GM15510 (cell line): ENCODE data around the gene L3MBTL4.

Experiments used
- POLR2A ChIP-seq: IDR thresholded peaks from 3 replicates; pipeline ENCODE4 v1.6.1; 2011; ENCODE audit warnings: borderline replicate concordance; ENCODE audit not compliant: insufficient read length; ENCODE audit errors: extremely low read depth

Gene L3MBTL4

DNA sequence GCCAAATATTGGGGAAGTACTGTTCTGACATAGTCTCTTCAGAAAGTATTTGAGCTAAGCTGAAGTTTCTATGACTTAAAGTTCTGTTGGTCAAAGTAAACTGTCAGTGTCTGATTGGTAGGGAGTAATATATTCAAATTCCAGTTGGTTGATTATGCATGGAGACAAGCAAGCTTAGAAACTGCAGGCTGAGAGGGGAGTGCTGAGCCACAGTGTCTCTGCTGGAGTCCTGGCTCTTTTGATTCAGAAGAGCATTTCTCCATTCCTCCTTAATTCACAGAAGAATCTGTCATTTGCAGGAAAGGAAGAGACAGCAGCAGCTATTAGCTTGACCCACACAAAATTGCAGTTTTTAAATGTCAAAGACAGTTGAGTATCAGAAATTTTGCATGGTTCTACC, 318.0 kb downstream of the L3MBTL4 start:
- no peak for TF ChIP-seq POLR2A

- no peak for TF ChIP-seq POLR2A
These were observed 326.3 kb downstream of the L3MBTL4 start for GRCh38 chr18:6088432-6088831.

GRCh38 chr18:6086731-6087130, 328.0 kb downstream of the L3MBTL4 start:
- no peak for TF ChIP-seq POLR2A

DNA sequence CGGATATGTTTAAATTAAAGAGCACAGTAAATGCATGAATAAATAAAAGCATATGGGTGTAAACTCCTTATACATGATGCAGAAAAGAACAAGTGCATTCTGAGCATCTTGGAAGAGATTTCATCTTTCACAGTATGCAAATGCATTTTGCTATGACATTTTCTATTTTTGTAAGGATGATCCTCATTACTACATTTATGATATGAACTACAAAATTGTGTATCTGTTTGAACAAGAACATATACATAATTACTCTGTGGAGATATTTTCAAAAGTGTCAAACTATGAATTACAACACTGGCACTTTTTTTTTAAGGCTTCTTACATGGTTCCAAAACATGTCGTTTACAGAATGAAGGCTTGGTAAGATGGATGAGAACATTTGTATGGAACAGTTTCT, 335.3 kb downstream of the L3MBTL4 start:
- no peak for TF ChIP-seq POLR2A

DNA sequence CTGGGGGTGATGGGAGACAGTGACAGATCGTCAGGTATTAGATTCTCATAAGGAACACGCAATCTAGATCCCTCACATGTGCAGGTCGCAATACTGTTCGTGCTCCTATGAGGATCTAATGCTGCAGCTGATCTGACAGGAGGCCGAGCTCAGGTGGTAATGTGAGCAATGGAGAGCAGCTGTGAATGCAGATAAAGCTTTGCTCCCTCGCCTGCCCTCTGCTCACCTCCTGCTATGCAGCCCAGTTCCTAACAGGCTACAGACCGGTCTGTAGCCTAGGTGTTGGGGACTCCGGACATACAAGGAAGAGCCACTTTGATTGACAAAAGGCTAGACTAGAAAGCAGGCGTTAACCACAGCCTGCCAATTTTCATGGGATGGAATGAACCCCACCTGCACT, 335.8 kb downstream of the L3MBTL4 start:
- TF ChIP-seq POLR2A = no peak

DNA sequence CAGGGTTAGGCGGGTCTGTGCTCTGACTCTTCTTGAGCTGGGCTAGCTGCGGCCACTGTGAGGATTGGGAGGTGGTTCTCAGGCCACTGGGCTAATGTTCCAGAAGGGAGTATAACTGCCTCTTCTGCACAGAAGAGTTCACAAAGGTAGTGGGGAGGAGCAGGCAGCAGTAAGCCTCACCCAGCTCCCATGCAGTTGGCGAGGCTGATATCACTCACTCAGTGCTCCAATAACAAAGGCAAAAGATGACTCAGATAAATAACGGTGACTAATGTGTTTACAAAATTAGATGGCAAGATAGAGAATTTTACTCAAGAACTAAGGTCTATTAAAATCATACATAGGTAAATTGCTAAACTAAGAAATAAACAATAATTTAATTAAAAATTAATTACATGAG, 345.2 kb downstream of the L3MBTL4 start:
- TF ChIP-seq POLR2A = no peak

DNA sequence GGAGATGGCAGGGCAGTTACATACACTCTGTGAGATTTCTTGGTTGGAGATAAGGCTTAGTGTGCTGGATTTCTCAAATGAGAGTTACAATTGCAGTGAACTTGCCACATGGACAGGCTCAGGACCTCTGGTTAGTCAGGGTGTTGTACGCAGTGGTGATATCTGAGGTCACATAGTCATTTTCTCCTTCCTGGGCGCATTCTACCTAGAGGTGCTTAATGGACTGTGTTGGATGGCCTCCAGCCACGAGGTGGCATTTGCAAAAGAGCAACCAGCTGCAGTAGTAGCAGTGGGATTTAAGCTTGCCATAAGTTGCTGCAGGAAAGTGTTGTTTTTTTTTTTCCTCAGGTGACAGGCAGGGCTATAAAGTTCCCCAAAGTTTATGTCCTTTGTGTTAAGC, 345.6 kb downstream of the L3MBTL4 start:
- TF ChIP-seq POLR2A = no peak

DNA sequence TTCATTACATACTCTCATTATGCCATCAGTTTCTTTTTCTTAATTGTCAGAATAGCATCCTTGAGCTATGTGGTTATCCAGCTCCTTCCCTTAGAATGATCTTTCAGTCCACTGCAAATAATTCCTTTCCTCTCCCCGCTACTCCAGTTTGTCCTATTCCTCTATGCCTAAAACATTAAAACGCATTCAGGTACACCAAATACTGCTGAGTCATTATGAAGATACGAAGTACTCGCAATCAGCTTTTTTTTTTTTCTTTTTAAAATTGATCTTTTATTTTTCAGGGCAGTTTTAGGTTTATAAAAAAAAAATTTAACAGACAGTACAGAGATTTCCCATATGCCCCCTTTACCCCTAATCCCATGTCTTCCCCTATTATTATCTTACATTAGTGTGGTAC, 354.6 kb downstream of the L3MBTL4 start:
- no peak for TF ChIP-seq POLR2A

GRCh38 chr18:6059551-6059950, 355.2 kb downstream of the L3MBTL4 start:
- no peak for TF ChIP-seq POLR2A

- no peak for TF ChIP-seq POLR2A
These were observed 355.8 kb downstream of the L3MBTL4 start for GRCh38 chr18:6058941-6059340.

DNA sequence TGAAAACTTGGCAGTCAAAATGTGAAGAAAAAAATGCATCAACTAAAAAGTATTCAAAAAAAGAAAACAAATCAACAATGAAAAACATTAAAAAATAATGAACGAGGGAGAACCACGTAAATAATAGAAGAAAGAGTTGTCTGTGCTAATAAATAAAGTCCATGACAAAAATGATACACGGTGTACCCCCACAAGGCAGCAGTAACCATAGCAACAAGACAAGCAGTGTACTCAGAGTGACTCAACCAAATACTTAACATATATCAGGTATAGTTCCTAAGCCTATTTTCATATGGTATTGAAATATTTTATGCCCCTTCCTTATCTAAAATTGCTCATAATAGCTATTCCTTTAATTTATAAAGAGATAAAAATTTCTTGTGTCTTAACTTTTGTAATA, 357.1 kb downstream of the L3MBTL4 start:
- no peak for TF ChIP-seq POLR2A

- no peak for TF ChIP-seq POLR2A
These were observed 358.4 kb downstream of the L3MBTL4 start for GRCh38 chr18:6056171-6056910.

DNA sequence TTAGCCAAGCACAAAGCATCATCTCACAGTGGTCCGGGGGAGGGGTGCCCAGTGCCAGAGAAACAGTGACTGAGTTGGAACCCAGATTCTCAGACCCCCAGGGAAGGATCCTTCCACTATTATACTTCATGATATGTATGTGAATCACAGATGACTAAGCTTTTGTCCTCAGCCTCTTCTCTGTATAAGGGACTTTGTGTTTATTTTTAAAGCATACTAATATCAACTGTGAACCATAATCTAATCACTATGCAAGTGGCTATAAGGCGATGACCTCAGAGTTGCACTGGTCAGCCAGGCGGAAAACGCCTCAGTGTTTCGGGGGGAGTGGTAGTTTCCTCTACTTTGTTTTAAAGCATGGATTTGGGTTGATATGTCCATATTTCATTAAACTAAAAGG, 359.0 kb downstream of the L3MBTL4 start:
- no peak for TF ChIP-seq POLR2A

DNA sequence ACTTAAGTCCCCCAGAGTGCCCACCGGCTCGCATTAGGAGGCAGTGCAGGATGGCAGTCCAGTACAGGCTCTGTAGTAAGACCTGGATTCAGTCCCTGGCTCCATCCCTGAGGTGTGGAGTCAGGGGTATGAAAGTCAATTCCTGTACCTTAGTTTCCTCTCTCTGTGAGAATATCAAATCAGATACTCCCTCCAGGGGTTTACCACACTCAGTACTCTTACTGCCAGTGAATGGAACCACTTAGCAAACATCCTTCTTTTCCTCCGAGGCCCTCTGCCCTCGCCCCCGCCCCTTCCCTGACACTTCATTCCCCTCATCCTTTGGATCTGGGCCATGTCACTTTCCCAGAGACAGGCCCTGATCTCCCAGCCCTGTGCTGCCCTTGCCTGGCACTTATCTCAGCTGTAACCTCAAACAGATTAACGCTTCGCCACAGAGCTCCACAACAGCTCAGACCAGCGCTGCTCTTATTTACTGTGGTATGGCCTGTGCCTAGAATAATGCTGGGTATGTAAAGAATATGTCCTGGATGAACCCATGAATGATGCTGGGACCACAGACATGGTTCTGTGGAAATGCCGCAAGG, 360.4 kb downstream of the L3MBTL4 start:
- TF ChIP-seq POLR2A = no peak

GRCh38 chr18:6052449-6052913, 362.2 kb downstream of the L3MBTL4 start:
- no peak for TF ChIP-seq POLR2A

- TF ChIP-seq POLR2A = no peak
These were observed 369.9 kb downstream of the L3MBTL4 start for GRCh38 chr18:6044773-6045172.
